ENCODE results near the gene SGSH.

DNA sequence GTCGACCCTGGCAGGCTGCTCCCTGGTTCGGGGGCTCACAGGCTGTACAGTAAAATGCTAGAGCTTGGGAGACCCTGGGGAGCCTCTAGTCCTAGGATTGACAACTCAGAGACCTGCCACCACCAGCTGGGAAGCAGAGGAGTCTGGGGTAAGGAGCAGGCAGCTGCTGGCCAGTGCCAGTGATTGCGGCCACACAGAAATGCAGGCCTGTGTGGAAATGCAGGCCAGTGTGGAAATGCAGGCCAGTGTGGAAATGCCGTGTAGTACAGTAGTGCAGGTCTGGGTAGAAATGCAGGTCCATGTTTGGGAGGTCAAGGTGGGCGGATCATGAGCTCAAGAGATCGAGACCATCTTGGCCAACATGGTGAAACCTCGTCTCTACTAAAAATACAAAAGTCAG is 23.5 kb downstream of the SGSH start:
- TF ChIP-seq CTCF (conservative IDR thresholded peaks at IDR 0.05) = no peak
- no peak for TF ChIP-seq ZFX (IDR thresholded peaks at IDR 0.05)
